SU-DHL-6 (cell line): Measurements from ENCODE around the gene IQCE.
"Not testable (repeated sequence)": the region's sequence is repeated elsewhere in the genome, so short reads cannot be mapped to it uniquely, and the experiment has no call there.

Experiments
- H2AFZ ChIP-seq: fragments of 200-600 bp; sonication (generic); 2 replicates; pipeline ENCODE4 v1.6.1; 2014; ENCODE audit warnings: low read depth, mild to moderate bottlenecking, moderate library complexity, mixed read lengths, antibody characterized with exemption, low read length; ENCODE audit not compliant: severe bottlenecking
- H3F3A ChIP-seq: fragments of 200-600 bp; shearing (Covaris generic); 2 replicates; pipeline ENCODE4 v1.6.0; 2016; ENCODE audit warnings: antibody characterized with exemption, mild to moderate bottlenecking; ENCODE audit not compliant: insufficient read depth
- H3K27ac ChIP-seq: fragments of 200-600 bp; sonication (generic); 2 replicates; pipeline ENCODE4 v1.5.1; 2016; ENCODE audit warnings: low read depth, mild to moderate bottlenecking, low read length, moderate library complexity, mixed read lengths
- H3K27me3 ChIP-seq: fragments of 200-600 bp; sonication (generic), shearing (Covaris generic); 2 replicates; pipeline ENCODE4 v1.6.0; 2014; ENCODE audit warnings: mild to moderate bottlenecking, low read length
- H3K36me3 ChIP-seq: fragments of 200-600 bp; sonication (generic); 2 replicates; pipeline ENCODE4 v1.6.1; 2014; ENCODE audit warnings: mild to moderate bottlenecking, low read length, mixed read lengths
- H3K4me2 ChIP-seq: fragments of 300-600, 200-600 bp; shearing (Covaris generic), sonication (generic); 2 replicates; pipeline ENCODE4 v1.6.0; 2014; ENCODE audit warnings: low read length, low read depth, mild to moderate bottlenecking; ENCODE audit not compliant: poor library complexity, severe bottlenecking
- H3K4me3 ChIP-seq: fragments of 200-600 bp; sonication (generic); 2 replicates; pipeline ENCODE4 v1.5.1; 2014; ENCODE audit warnings: antibody characterized with exemption, low read length, mild to moderate bottlenecking, mixed read lengths; ENCODE audit not compliant: insufficient read depth, poor library complexity, severe bottlenecking
- H3K79me2 ChIP-seq: fragments of 200-600 bp; sonication (generic); 2 replicates; pipeline ENCODE4 v1.6.1; 2014; ENCODE audit warnings: mild to moderate bottlenecking, low read length, moderate library complexity; ENCODE audit not compliant: insufficient read depth
- H3K9ac ChIP-seq: fragments of 200-600 bp; sonication (generic); 2 replicates; pipeline ENCODE4 v1.7.0; 2014; ENCODE audit warnings: mild to moderate bottlenecking, low read length
- H3K9me2 ChIP-seq: fragments of 200-600 bp; sonication (generic); replicated peaks from 2 replicates; pipeline ENCODE4 v1.6.1; 2014; ENCODE audit warnings: low read length; ENCODE audit not compliant: insufficient read depth
- H3K9me3 ChIP-seq: fragments of 200-600 bp; sonication (generic); 2 replicates; pipeline ENCODE4 v1.6.1; 2014; ENCODE audit warnings: low read length, mixed read lengths; ENCODE audit not compliant: insufficient read depth
- H4K20me1 ChIP-seq: fragments of 200-600 bp; sonication (generic); 2 replicates; pipeline ENCODE4 v1.6.1; 2014; ENCODE audit warnings: low read depth, mild to moderate bottlenecking, antibody characterized with exemption, low read length, moderate library complexity, mixed read lengths
- EZH2phosphoT487 ChIP-seq: fragments of 200-600 bp; sonication (generic), shearing (Covaris generic); conservative IDR thresholded peaks from 2 replicates; pipeline ENCODE4 v1.6.1; 2018; ENCODE audit warnings: mild to moderate bottlenecking, antibody characterized with exemption, low read length, moderate library complexity, mixed read lengths
- TF ChIP-seq, protein P1 (sequence below): fragments of 200-600 bp; sonication (generic); IDR thresholded peaks from one replicate; pipeline ENCODE4 v1.5.1; 2017; ENCODE audit warnings: antibody characterized with exemption, mild to moderate bottlenecking, low read length, moderate library complexity; ENCODE audit not compliant: insufficient read depth, poor library complexity, severe bottlenecking

Gene IQCE

DNA sequence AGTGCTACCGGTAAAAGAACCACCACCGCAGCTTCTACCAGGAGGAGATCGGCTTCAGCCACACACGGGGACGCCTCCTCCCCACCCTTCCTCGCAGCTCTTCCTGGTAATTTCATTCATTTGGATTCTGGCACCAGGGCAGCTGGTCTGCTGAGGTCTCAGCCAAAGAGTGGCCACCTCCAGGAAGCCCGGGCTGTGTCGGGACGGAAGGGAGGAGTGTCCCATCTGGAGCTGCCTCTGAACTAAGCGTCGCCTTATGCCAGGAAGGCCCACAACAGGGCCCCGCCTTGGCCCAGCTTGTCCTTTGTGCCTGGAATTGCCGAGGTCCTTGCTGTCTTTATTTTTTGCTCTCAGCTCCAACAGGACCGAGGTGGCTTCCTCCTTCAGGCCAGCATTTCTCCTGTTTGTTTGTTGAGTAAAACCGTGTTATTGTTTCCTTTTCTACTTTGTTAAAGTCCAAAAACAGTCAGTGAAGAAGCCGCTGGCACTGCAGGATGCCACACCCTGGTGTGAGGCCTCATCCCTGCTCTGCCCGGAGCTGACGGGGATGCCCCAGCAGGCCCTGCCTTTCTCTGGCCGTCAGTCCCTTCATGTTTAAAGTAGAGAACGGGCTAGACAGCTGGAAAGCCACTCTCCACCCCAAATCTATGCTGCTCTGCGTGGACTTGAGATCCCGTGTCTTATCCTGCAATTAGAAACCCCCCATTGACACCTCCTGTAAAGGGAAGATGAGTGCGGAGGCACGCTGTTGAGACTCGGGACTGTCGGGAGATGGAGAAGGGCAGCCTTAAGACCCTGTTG lies 48.5 kb downstream of the IQCE start:
- Histone ChIP-seq H3K4me3 (no peak overlapping the region), H3K27ac (no peak overlapping the region), H3K27me3 (no peaks in the 10 kb centered on the region), H3K9me2 (no peaks in the 10 kb centered on the region), H3K9ac (no peak overlapping the region), H3F3A (no peaks in the 10 kb centered on the region), H3K79me2 (no peaks in the 10 kb centered on the region), H3K9me3 (no peaks in the 10 kb centered on the region), H3K4me2 (no peak overlapping the region), H2AFZ (no peak overlapping the region), H3K36me3 (no peaks in the 10 kb centered on the region), H4K20me1 (no peaks in the 10 kb centered on the region)
- TF ChIP-seq EZH2phosphoT487 = no peak
- TF ChIP-seq, protein P1, sequence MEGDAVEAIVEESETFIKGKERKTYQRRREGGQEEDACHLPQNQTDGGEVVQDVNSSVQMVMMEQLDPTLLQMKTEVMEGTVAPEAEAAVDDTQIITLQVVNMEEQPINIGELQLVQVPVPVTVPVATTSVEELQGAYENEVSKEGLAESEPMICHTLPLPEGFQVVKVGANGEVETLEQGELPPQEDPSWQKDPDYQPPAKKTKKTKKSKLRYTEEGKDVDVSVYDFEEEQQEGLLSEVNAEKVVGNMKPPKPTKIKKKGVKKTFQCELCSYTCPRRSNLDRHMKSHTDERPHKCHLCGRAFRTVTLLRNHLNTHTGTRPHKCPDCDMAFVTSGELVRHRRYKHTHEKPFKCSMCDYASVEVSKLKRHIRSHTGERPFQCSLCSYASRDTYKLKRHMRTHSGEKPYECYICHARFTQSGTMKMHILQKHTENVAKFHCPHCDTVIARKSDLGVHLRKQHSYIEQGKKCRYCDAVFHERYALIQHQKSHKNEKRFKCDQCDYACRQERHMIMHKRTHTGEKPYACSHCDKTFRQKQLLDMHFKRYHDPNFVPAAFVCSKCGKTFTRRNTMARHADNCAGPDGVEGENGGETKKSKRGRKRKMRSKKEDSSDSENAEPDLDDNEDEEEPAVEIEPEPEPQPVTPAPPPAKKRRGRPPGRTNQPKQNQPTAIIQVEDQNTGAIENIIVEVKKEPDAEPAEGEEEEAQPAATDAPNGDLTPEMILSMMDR = no peak

DNA sequence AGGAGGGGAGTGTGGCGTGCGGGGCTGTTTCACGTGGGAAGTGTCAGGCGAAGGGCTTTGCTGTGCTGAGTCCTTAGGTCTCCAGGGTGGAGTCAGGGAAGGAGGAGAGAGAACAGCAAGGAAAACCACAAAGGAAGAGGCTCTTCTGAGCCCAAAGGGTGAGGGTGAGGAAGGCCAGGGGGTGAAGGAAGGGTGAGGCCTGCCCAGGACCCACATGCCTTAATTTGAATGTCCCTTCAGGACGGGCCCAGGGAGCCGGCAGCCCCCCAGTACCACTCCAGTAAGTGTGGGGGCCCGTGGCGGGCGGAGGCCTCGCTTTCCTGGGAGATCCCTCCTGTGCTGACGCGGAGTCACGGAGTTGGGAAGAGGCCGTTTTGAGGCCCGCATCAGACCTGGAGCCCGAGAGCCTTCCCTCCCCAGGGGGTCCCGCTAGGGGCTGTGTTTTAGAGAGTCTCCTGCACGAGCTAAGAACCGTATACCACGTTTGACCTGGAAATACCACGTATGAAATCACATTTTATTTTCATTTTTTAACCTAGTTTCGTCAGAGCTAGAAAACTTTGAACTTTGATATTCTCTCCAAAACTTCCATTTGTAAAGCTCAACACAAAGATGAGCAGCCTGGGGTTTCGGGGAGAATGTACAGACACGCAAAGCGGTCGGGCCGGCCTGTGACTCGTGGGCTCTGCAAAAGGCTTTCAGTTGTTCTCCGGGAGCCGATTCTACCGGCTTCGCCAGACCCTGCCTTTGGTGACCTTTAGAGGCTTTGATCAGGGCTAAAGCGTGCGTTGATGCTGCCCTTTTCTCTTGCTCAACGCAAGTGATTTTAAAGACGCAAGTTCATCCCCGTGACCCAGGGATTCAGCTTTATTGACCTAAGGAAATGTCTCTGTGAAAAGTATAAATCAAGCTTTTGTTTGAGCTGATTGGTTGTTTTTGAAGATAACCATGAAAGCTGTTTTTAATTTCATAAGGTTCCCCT lies 49.4 kb downstream of the IQCE start:
- TF ChIP-seq, protein P1 = no peak
- TF ChIP-seq EZH2phosphoT487 = no peak
- H3K9me3 ChIP-seq = no peaks in the 10 kb centered on the region
- H3F3A ChIP-seq = no peaks in the 10 kb centered on the region

DNA sequence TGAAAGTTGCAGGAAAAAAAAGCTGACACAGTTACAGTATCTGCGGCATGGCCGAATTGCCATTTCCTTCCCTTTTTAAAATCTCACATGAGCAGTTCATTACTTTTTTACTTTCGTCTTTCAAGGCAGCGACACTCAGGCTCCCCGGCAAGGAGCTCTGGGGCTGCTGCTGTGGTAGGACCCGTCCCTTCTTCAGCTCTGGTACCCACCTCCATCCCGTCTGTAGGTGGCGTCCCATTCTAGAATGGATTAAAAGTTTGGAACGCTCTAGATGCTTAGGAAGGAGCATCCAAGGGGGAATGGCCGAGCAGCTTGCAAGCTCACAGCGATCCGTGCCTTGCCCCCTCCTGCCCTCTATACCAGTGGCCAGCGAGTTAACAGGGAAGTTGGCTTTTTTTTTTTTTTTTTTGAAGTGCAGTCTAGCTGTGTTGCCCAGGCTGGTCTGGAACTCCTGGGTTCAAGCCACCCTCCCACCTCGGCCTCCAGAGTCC lies 50.2 kb downstream of the IQCE start:
- TF ChIP-seq, protein P1 = peak; percentile 53
- TF ChIP-seq EZH2phosphoT487 = no peak
- H3K4me2 ChIP-seq = no peak overlapping the region
- no peak overlapping the region for H3K27ac ChIP-seq

More for the DNA sequence above, 49.4 kb downstream of the IQCE start:
- Histone ChIP-seq H3K4me2 (no peak overlapping the region), H3K27ac (no peak overlapping the region), H3K79me2 (no peaks in the 10 kb centered on the region), H3K9ac (no peak overlapping the region), H2AFZ (no peak overlapping the region), H3K27me3 (no peaks in the 10 kb centered on the region), H3K4me3 (no peak overlapping the region), H3K36me3 (no peaks in the 10 kb centered on the region), H4K20me1 (no peaks in the 10 kb centered on the region), H3K9me2 (no peaks in the 10 kb centered on the region)

DNA sequence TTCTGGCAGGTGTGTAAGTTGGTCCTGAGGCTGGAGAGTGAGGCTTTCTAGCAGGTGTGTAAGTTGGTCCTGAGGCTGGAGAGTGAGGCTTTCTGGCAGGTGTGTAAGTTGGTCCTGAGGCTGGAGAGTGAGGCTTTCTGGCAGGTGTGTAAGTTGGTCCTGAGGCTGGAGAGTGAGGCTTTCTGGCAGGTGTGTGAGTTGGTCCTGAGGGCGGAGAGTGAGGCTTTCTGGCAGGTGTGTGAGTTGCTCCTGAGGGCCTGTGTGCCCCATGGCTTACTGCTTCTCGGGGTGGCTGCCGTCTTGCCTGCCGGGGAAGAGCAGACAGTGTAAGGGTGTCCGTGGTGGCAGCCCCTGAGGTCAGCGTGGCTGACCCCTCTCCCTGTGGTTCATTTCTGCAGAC lies 50.9 kb downstream of the IQCE start:
- H2AFZ ChIP-seq, H3K9me2 ChIP-seq, H3K9ac ChIP-seq, H3K4me2 ChIP-seq, H3K27me3 ChIP-seq, H3K27ac ChIP-seq, H3F3A ChIP-seq, H3K9me3 ChIP-seq, H3K36me3 ChIP-seq, H4K20me1 ChIP-seq, H3K4me3 ChIP-seq, H3K79me2 ChIP-seq: not testable (repeated sequence)

More for the DNA sequence above, 50.2 kb downstream of the IQCE start:
- no peaks in the 10 kb centered on the region for H3K9me3 ChIP-seq
- H3K9me2 ChIP-seq = no peaks in the 10 kb centered on the region
- H2AFZ ChIP-seq = no peak overlapping the region
- H3F3A ChIP-seq = no peaks in the 10 kb centered on the region
- H3K36me3 ChIP-seq = no peaks in the 10 kb centered on the region
- H3K27me3 ChIP-seq = no peaks in the 10 kb centered on the region
- H3K9ac ChIP-seq = no peak overlapping the region
- no peaks in the 10 kb centered on the region for H3K79me2 ChIP-seq
- H3K4me3 ChIP-seq = no peak overlapping the region
- H4K20me1 ChIP-seq = no peaks in the 10 kb centered on the region
